Stimulated activated CD4-positive, alpha-beta T cell treated with anti-CD3 and anti-CD28 coated beads, Interleukin-4, amount 100 ng/mL, for 1 hour (primary cell): ENCODE results near the gene MAP2K5.

Experiments
- DNase-seq: peaks from one replicate; pipeline ENCODE4 v3.0.0-alpha.2; 2020

Gene MAP2K5

GRCh38 chr15:67788986-67789385 is 246.5 kb downstream of the MAP2K5 start:
- DNase-seq, result no peak

GRCh38 chr15:67790610-67791319 is 248.3 kb downstream of the MAP2K5 start:
- DNase-seq, result no peak

GRCh38 chr15:67792250-67792942 is 249.9 kb downstream of the MAP2K5 start:
- DNase-seq, result no peak

- DNase-seq, result peak; percentile 60
Measured at GRCh38 chr15:67794832-67795574, 252.5 kb downstream of the MAP2K5 start.

GRCh38 chr15:67796196-67797127 is 254.0 kb downstream of the MAP2K5 start:
- DNase-seq, result no peak

GRCh38 chr15:67799801-67800205 is 257.3 kb downstream of the MAP2K5 start:
- no peak for DNase-seq

GRCh38 chr15:67801142-67801541 is 258.6 kb downstream of the MAP2K5 start:
- DNase-seq, result no peak

GRCh38 chr15:67801926-67802914 is 259.7 kb downstream of the MAP2K5 start:
- DNase-seq, result no peak

GRCh38 chr15:67803299-67803698 is 260.8 kb downstream of the MAP2K5 start:
- no peak for DNase-seq

- no peak for DNase-seq
Measured at GRCh38 chr15:67803996-67804843, 261.7 kb downstream of the MAP2K5 start.

GRCh38 chr15:67805008-67805665 is 262.6 kb downstream of the MAP2K5 start:
- no peak for DNase-seq

- DNase-seq, result no peak
Measured at GRCh38 chr15:67805666-67806516, 263.4 kb downstream of the MAP2K5 start.

- no peak for DNase-seq
Measured at GRCh38 chr15:67806536-67806935, 264.0 kb downstream of the MAP2K5 start.

- DNase-seq, result no peak
Measured at GRCh38 chr15:67807141-67807540, 264.6 kb downstream of the MAP2K5 start.

- no peak for DNase-seq
Measured at GRCh38 chr15:67807836-67808235, 265.3 kb downstream of the MAP2K5 start.

GRCh38 chr15:67808821-67809220 is 266.3 kb downstream of the MAP2K5 start:
- DNase-seq, result no peak

GRCh38 chr15:67809441-67809840 is 266.9 kb downstream of the MAP2K5 start:
- DNase-seq, result no peak

GRCh38 chr15:67809866-67810265 is 267.4 kb downstream of the MAP2K5 start:
- no peak for DNase-seq

GRCh38 chr15:67812241-67812644 is 269.7 kb downstream of the MAP2K5 start:
- no peak for DNase-seq
